ENCODE measurements around the gene INTS13.

INTS13 gene

GRCh38 chr12:26976687-26977086 is 38.9 kb upstream of the INTS13 start:
- WGBS (ENCODE audit: extremely low coverage, insufficient coverage, insufficient read length) = no CpG with 5 or more reads among the region's 2 CpGs
- Histone ChIP-seq H3K27ac (ENCODE audit: low read depth, low read length) (no peak overlapping the region), H2AFZ (ENCODE audit: insufficient read depth, low read length, poor library complexity) (no peak overlapping the region), H3K27me3 (ENCODE audit: insufficient read depth, low read length) (no peaks in the 10 kb centered on the region), H4K91ac (ENCODE audit: low read depth, low read length) (no peak overlapping the region), H3K36me3 (ENCODE audit: control insufficient read depth in 1 of 2, insufficient read depth in 2 of 2, low read length in 2 of 2) (peaks cover 0 to 3% of the 10 kb centered on the region in 2 experiments), H3K79me2 (ENCODE audit: control insufficient read depth, insufficient read depth, low read length, poor library complexity) (no peaks in the 10 kb centered on the region), H3K9ac (ENCODE audit: low read length) (no peak overlapping the region), H3K23ac (ENCODE audit: low read length) (no peak overlapping the region), H3K79me1 (ENCODE audit: low read length) (no peaks in the 10 kb centered on the region), H3K14ac (ENCODE audit: low read length) (no peak overlapping the region), H2BK12ac (ENCODE audit: low read length) (no peak overlapping the region), H4K12ac (ENCODE audit: low read depth, low read length) (no peak overlapping the region), H2AK5ac (ENCODE audit: low read length) (no peak overlapping the region), H2BK5ac (ENCODE audit: low read depth, low read length, poor library complexity) (no peak overlapping the region), H3K4ac (ENCODE audit: low read depth, low read length) (no peak overlapping the region), H2BK120ac (ENCODE audit: insufficient read depth, low read length, poor library complexity) (no peak overlapping the region), H3K4me1 (ENCODE audit: control insufficient read depth in 1 of 2, insufficient read depth in 2 of 2, low read length in 2 of 2) (no peaks in the 10 kb centered on the region), H3K18ac (ENCODE audit: low read length) (no peak overlapping the region), H3K4me3 (ENCODE audit: low read depth, low read length) (no peak overlapping the region), H4K8ac (ENCODE audit: low read depth, low read length) (no peak overlapping the region), H3K4me2 (ENCODE audit: low read length) (no peak overlapping the region), H3K9me3 (ENCODE audit: insufficient read depth, low read depth, low read length) (no peaks in the 10 kb centered on the region)
- no peak for DNase-seq

DNA sequence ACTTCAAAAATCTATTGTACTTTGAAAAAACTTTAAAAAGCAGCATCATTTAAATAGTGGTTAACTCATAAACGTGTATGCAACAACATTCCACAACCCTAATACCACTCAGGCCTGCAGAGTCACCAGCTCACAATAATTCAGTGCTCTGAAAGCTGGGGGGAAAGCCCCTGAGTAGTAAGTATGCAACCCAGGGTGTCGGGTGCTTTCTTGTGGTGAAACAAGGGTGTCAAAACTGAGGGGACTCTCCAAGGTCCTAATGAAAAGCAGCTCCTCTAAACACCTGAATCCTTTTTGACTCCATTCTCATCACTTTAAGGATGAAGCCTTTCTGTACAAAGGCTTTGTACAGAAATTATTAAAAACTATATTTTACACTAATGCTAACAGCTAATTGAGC is 34.2 kb upstream of the INTS13 start:
- no peak overlapping the region for H3K4me3 ChIP-seq (ENCODE audit: low read depth, low read length)
- no peak overlapping the region for H3K4ac ChIP-seq (ENCODE audit: low read depth, low read length)
- no peak for DNase-seq
- no peaks in the 10 kb centered on the region for H3K79me2 ChIP-seq (ENCODE audit: control insufficient read depth, insufficient read depth, low read length, poor library complexity)
- no CpG with 5 or more reads among the region's 2 CpGs for WGBS (ENCODE audit: extremely low coverage, insufficient coverage, insufficient read length)
- no peak overlapping the region for H4K12ac ChIP-seq (ENCODE audit: low read depth, low read length)
- no peak overlapping the region for H2BK12ac ChIP-seq (ENCODE audit: low read length)
- H3K36me3 ChIP-seq (ENCODE audit: control insufficient read depth in 1 of 2, insufficient read depth in 2 of 2, low read length in 2 of 2) = peaks cover 3 to 4% of the 10 kb centered on the region in 2 experiments
- H2AK5ac ChIP-seq (ENCODE audit: low read length) = no peak overlapping the region
- no peak overlapping the region for H3K18ac ChIP-seq (ENCODE audit: low read length)
- H4K91ac ChIP-seq (ENCODE audit: low read depth, low read length) = no peak overlapping the region
- no peak overlapping the region for H2BK120ac ChIP-seq (ENCODE audit: insufficient read depth, low read length, poor library complexity)
- no peaks in the 10 kb centered on the region for H3K79me1 ChIP-seq (ENCODE audit: low read length)
- H2AFZ ChIP-seq (ENCODE audit: insufficient read depth, low read length, poor library complexity) = no peak overlapping the region
- no peak overlapping the region for H4K8ac ChIP-seq (ENCODE audit: low read depth, low read length)
- no peaks in the 10 kb centered on the region for H3K27me3 ChIP-seq (ENCODE audit: insufficient read depth, low read length)
- no peaks in the 10 kb centered on the region for H3K4me1 ChIP-seq (ENCODE audit: control insufficient read depth in 1 of 2, insufficient read depth in 2 of 2, low read length in 2 of 2)
- no peak overlapping the region for H3K27ac ChIP-seq (ENCODE audit: low read depth, low read length)
- H3K4me2 ChIP-seq (ENCODE audit: low read length) = no peak overlapping the region
- no peak overlapping the region for H3K23ac ChIP-seq (ENCODE audit: low read length)
- H3K9me3 ChIP-seq (ENCODE audit: insufficient read depth, low read depth, low read length) = no peaks in the 10 kb centered on the region
- no peak overlapping the region for H3K9ac ChIP-seq (ENCODE audit: low read length)
- H3K14ac ChIP-seq (ENCODE audit: low read length) = no peak overlapping the region
- H2BK5ac ChIP-seq (ENCODE audit: low read depth, low read length, poor library complexity) = no peak overlapping the region

DNA sequence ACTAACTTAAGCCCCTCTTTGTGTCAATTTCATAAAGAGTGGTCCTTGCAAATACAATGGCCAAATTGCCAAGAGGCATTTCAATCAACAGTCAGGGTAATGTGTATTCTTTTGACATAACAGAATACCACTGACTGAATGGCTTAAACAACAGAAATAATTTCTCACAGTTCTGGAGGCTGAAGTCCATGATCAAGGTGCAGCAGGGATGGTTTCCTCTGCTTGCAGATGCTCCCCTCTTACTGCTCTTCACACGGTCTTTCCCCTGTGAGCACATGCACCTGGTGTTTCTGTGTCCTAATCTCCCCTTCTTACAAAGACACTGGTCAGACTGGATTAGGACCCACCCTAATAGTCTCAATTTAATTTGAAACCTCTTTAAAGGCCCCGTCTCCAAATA is 32.4 kb upstream of the INTS13 start:
- Histone ChIP-seq H3K27ac (ENCODE audit: low read depth, low read length) (no peak overlapping the region), H3K27me3 (ENCODE audit: insufficient read depth, low read length) (no peaks in the 10 kb centered on the region), H3K4me3 (ENCODE audit: low read depth, low read length) (no peak overlapping the region), H3K4me1 (ENCODE audit: control insufficient read depth in 1 of 2, insufficient read depth in 2 of 2, low read length in 2 of 2) (no peaks in the 10 kb centered on the region), H3K79me1 (ENCODE audit: low read length) (no peaks in the 10 kb centered on the region), H3K4me2 (ENCODE audit: low read length) (no peak overlapping the region), H2BK120ac (ENCODE audit: insufficient read depth, low read length, poor library complexity) (no peak overlapping the region), H3K36me3 (ENCODE audit: control insufficient read depth in 1 of 2, insufficient read depth in 2 of 2, low read length in 2 of 2) (peaks cover 5 to 6% of the 10 kb centered on the region in 2 experiments), H3K23ac (ENCODE audit: low read length) (no peak overlapping the region), H3K9me3 (ENCODE audit: insufficient read depth, low read depth, low read length) (no peaks in the 10 kb centered on the region), H2AFZ (ENCODE audit: insufficient read depth, low read length, poor library complexity) (no peak overlapping the region), H3K79me2 (ENCODE audit: control insufficient read depth, insufficient read depth, low read length, poor library complexity) (no peaks in the 10 kb centered on the region), H4K12ac (ENCODE audit: low read depth, low read length) (no peak overlapping the region), H4K91ac (ENCODE audit: low read depth, low read length) (no peak overlapping the region), H2BK5ac (ENCODE audit: low read depth, low read length, poor library complexity) (no peak overlapping the region), H2AK5ac (ENCODE audit: low read length) (no peak overlapping the region), H3K18ac (ENCODE audit: low read length) (no peak overlapping the region), H3K4ac (ENCODE audit: low read depth, low read length) (no peak overlapping the region), H3K14ac (ENCODE audit: low read length) (no peak overlapping the region), H2BK12ac (ENCODE audit: low read length) (no peak overlapping the region), H3K9ac (ENCODE audit: low read length) (no peak overlapping the region), H4K8ac (ENCODE audit: low read depth, low read length) (no peak overlapping the region)
- WGBS (ENCODE audit: extremely low coverage, insufficient coverage, insufficient read length) = no CpG with 5 or more reads among the region's 2 CpGs
- DNase-seq = no peak

- DNase-seq = no peak
- Histone ChIP-seq H3K79me2 (ENCODE audit: control insufficient read depth, insufficient read depth, low read length, poor library complexity) (no peaks in the 10 kb centered on the region), H3K23ac (ENCODE audit: low read length) (no peak overlapping the region), H4K12ac (ENCODE audit: low read depth, low read length) (no peak overlapping the region), H3K27ac (ENCODE audit: low read depth, low read length) (no peak overlapping the region), H3K4ac (ENCODE audit: low read depth, low read length) (no peak overlapping the region), H3K18ac (ENCODE audit: low read length) (no peak overlapping the region), H3K9me3 (ENCODE audit: insufficient read depth, low read depth, low read length) (no peaks in the 10 kb centered on the region), H3K36me3 (ENCODE audit: control insufficient read depth in 1 of 2, insufficient read depth in 2 of 2, low read length in 2 of 2) (peaks cover 3 to 5% of the 10 kb centered on the region in 2 experiments), H3K14ac (ENCODE audit: low read length) (no peak overlapping the region), H2AK5ac (ENCODE audit: low read length) (no peak overlapping the region), H4K8ac (ENCODE audit: low read depth, low read length) (no peak overlapping the region), H3K79me1 (ENCODE audit: low read length) (no peaks in the 10 kb centered on the region), H2AFZ (ENCODE audit: insufficient read depth, low read length, poor library complexity) (no peak overlapping the region), H3K4me3 (ENCODE audit: low read depth, low read length) (no peak overlapping the region), H2BK12ac (ENCODE audit: low read length) (no peak overlapping the region), H4K91ac (ENCODE audit: low read depth, low read length) (no peak overlapping the region), H3K27me3 (ENCODE audit: insufficient read depth, low read length) (no peaks in the 10 kb centered on the region), H3K9ac (ENCODE audit: low read length) (no peak overlapping the region), H2BK5ac (ENCODE audit: low read depth, low read length, poor library complexity) (no peak overlapping the region), H2BK120ac (ENCODE audit: insufficient read depth, low read length, poor library complexity) (no peak overlapping the region), H3K4me1 (ENCODE audit: control insufficient read depth in 1 of 2, insufficient read depth in 2 of 2, low read length in 2 of 2) (no peaks in the 10 kb centered on the region), H3K4me2 (ENCODE audit: low read length) (no peak overlapping the region)
- WGBS (ENCODE audit: extremely low coverage, insufficient coverage, insufficient read length) = no CpG with 5 or more reads among the region's 3 CpGs
These were observed 29.1 kb upstream of the INTS13 start for GRCh38 chr12:26966842-26967241.
